Smooth muscle cell (in vitro differentiated cells): Measurements from ENCODE around the gene DSCAML1. TPM values are rescaled to one million over a fixed set of nuclear protein-coding genes. Genes with fewer than 3 reads are reported as not detected.

Source experiments
- DNase-seq: peaks from one replicate; lab custom pipeline; 2025; ENCODE audit not compliant: unreplicated experiment; lab: John Stamatoyannopoulos, UW
- H2AFZ ChIP-seq: fragments of 200-600 bp; sonication (generic); 2 replicates; pipeline ENCODE4 v1.6.0; 2016; ENCODE audit warnings: antibody characterized with exemption, low read depth, mild to moderate bottlenecking
- H3F3A ChIP-seq: fragments of 200-600 bp; sonication (generic); 2 replicates; pipeline ENCODE4 v1.6.0; 2017; ENCODE audit warnings: antibody characterized with exemption, low read depth
- H3K27ac ChIP-seq: fragments of 200-600 bp; sonication (generic); 2 replicates; pipeline ENCODE4 v1.5.1; 2016; ENCODE audit warnings: low read depth, mild to moderate bottlenecking
- H3K27me3 ChIP-seq: fragments of 200-600 bp; sonication (generic); 2 replicates; pipeline ENCODE4 v1.6.1; 2016; ENCODE audit warnings: low read depth, mild to moderate bottlenecking
- H3K36me3 ChIP-seq: fragments of 200-600 bp; sonication (generic); 2 replicates; pipeline ENCODE4 v1.5.1; 2016; ENCODE audit warnings: low read depth
- H3K4me1 ChIP-seq: fragments of 200-600 bp; sonication (generic); 2 replicates; pipeline ENCODE4 v1.5.1; 2016; ENCODE audit warnings: low read depth
- H3K4me2 ChIP-seq: fragments of 200-600 bp; sonication (generic); 2 replicates; pipeline ENCODE4 v1.6.0; 2016; ENCODE audit warnings: mild to moderate bottlenecking
- H3K4me3 ChIP-seq: fragments of 200-600 bp; sonication (generic); 2 replicates; pipeline ENCODE4 v1.5.1; 2016; ENCODE audit warnings: mild to moderate bottlenecking
- H3K79me2 ChIP-seq: fragments of 200-600 bp; sonication (generic); 2 replicates; pipeline ENCODE4 v1.6.0; 2016; ENCODE audit warnings: low read depth, mild to moderate bottlenecking
- H3K9ac ChIP-seq: fragments of 200-600 bp; sonication (generic); 2 replicates; pipeline ENCODE4 v1.6.0; 2016; ENCODE audit warnings: low read depth
- H3K9me3 ChIP-seq: fragments of 200-600 bp; sonication (generic); replicated peaks from 2 replicates; pipeline ENCODE4 v1.5.1; 2016; ENCODE audit warnings: low read depth
- H4K20me1 ChIP-seq: fragments of 200-600 bp; sonication (generic); 2 replicates; pipeline ENCODE4 v1.6.0; 2016; ENCODE audit warnings: low read depth
- CTCF ChIP-seq: fragments of 200-600 bp; sonication (generic); IDR thresholded peaks from 2 replicates; pipeline ENCODE4 v1.5.1; 2017; ENCODE audit warnings: borderline replicate concordance, mild to moderate bottlenecking, antibody characterized with exemption; ENCODE audit not compliant: insufficient read depth, poor library complexity, severe bottlenecking
- WGBS: methylation state at CpG from one replicate; pipeline ENCODE4 v1.1.7; 2016; ENCODE audit warnings: low lambda C conversion rate; 5-methylcytosine and 5-hydroxymethylcytosine counted together
- polyA plus RNA-seq: library from polyadenylated mRNA; unstranded; fragments of >200 nt; fragmentation: Nextera tagmentation; extraction: Ambion mirVana; gene quantifications from 2 replicates; pipeline ENCODE4 v1.2.1, GENCODE V29; 2016
- total RNA-seq: library from RNA; depleted of rRNA; stranded (reverse); fragments of >200 nt; gene quantifications from 2 replicates; pipeline ENCODE4 v1.2.3, GENCODE V29; 2014

The DSCAML1 gene
- total and polyA plus RNA-seq, 2 experiments from 2014 or later = 0.22 TPM; not detected in 1

GRCh38 chr11:117557361-117557760, 239.7 kb downstream of the DSCAML1 start:
- H3K27ac ChIP-seq = no peak overlapping the region
- no peak overlapping the region for H3K4me2 ChIP-seq
- no peaks in the 10 kb centered on the region for H3K79me2 ChIP-seq
- H3K9ac ChIP-seq = no peak overlapping the region
- H4K20me1 ChIP-seq = no peaks in the 10 kb centered on the region
- H2AFZ ChIP-seq = no peak overlapping the region
- 63% methylated on average over 7 of the region's 7 CpGs for WGBS
- no peak overlapping the region for H3K4me3 ChIP-seq
- H3K36me3 ChIP-seq = no peaks in the 10 kb centered on the region
- no peaks in the 10 kb centered on the region for H3K9me3 ChIP-seq
- H3K4me1 ChIP-seq = no peaks in the 10 kb centered on the region
- TF ChIP-seq CTCF = no peak
- no peaks in the 10 kb centered on the region for H3F3A ChIP-seq
- DNase-seq = no peak
- H3K27me3 ChIP-seq = peaks cover 31% of the 10 kb centered on the region

- Histone ChIP-seq H3K27me3 (peaks cover 25% of the 10 kb centered on the region), H4K20me1 (no peaks in the 10 kb centered on the region), H3K4me3 (no peak overlapping the region), H3K36me3 (no peaks in the 10 kb centered on the region), H3K9me3 (no peaks in the 10 kb centered on the region), H3K4me2 (no peak overlapping the region), H2AFZ (no peak overlapping the region), H3K79me2 (no peaks in the 10 kb centered on the region), H3K9ac (no peak overlapping the region), H3F3A (no peaks in the 10 kb centered on the region), H3K27ac (no peak overlapping the region), H3K4me1 (no peaks in the 10 kb centered on the region)
- no peak for TF ChIP-seq CTCF
- WGBS = 89% methylated on average over 7 of the region's 7 CpGs
- no peak for DNase-seq
Observed at GRCh38 chr11:117554601-117555333, 242.2 kb downstream of the DSCAML1 start.

- Histone ChIP-seq H3K4me2 (no peak overlapping the region), H3K4me1 (no peaks in the 10 kb centered on the region), H3K4me3 (no peak overlapping the region), H3K79me2 (no peaks in the 10 kb centered on the region), H3K9me3 (no peaks in the 10 kb centered on the region), H3K9ac (no peak overlapping the region), H4K20me1 (no peaks in the 10 kb centered on the region), H3F3A (no peaks in the 10 kb centered on the region), H3K36me3 (no peaks in the 10 kb centered on the region), H3K27me3 (peaks cover 9% of the 10 kb centered on the region), H3K27ac (no peak overlapping the region), H2AFZ (no peak overlapping the region)
- TF ChIP-seq CTCF = no peak
- DNase-seq = no peak
- WGBS = 91% methylated on average over 9 of the region's 9 CpGs
Observed at GRCh38 chr11:117552626-117553025, 244.4 kb downstream of the DSCAML1 start.

GRCh38 chr11:117551761-117552343, 245.2 kb downstream of the DSCAML1 start:
- Histone ChIP-seq H3F3A (no peaks in the 10 kb centered on the region), H3K79me2 (no peaks in the 10 kb centered on the region), H3K9me3 (no peaks in the 10 kb centered on the region), H3K4me3 (no peak overlapping the region), H3K4me2 (no peak overlapping the region), H3K27ac (no peak overlapping the region), H3K27me3 (peaks cover 9% of the 10 kb centered on the region), H3K36me3 (no peaks in the 10 kb centered on the region), H3K4me1 (peaks cover 6% of the 10 kb centered on the region), H4K20me1 (no peaks in the 10 kb centered on the region), H3K9ac (no peak overlapping the region), H2AFZ (no peak overlapping the region)
- DNase-seq = no peak
- 76% methylated on average over 7 of the region's 12 CpGs for WGBS
- no peak for TF ChIP-seq CTCF
